Gastrocnemius medialis (tissue), 4 donors: ENCODE data around the gene PANK4. TPM values are rescaled to one million over a fixed set of nuclear protein-coding genes. Genes with fewer than 3 reads are reported as not detected.

Experiments
- ATAC-seq, 2 donors: fragments of 150-250 bp; one replicate each; pipeline ENCODE4 v1.9.1; 2016
- DNase-seq, 2 donors: peaks; one replicate each; pipeline ENCODE4 v3.0.0-alpha.2; 2019
- H3K27ac ChIP-seq, 4 donors: fragments of 200-600 bp; sonication (generic); 1 replicate in 1 of 4; 2 replicates in 3 of 4; pipeline ENCODE4 v1.5.1; 2016 to 2018; ENCODE audit warnings: mild to moderate bottlenecking in 2 of 4, moderate library complexity in 1 of 4
- H3K27me3 ChIP-seq, 3 donors: fragments of 200-600 bp; sonication (generic) in 2 of 3; 1 replicate in 1 of 3; 2 replicates in 2 of 3; pipeline versions ENCODE4 v1.5.1 to v1.6.0; 2016 to 2019; ENCODE audit warnings: mild to moderate bottlenecking in 1 of 3, moderate library complexity in 1 of 3
- H3K36me3 ChIP-seq, 2 donors: fragments of 200-600 bp; sonication (generic) in 1 of 2; one replicate each; pipeline ENCODE4 v1.5.1; 2017 to 2018
- H3K4me1 ChIP-seq, 2 donors: fragments of 200-600 bp; sonication (generic) in 1 of 2; one replicate each; pipeline ENCODE4 v1.5.1; 2016 to 2017; ENCODE audit warnings: mild to moderate bottlenecking in 2 of 2
- H3K4me3 ChIP-seq, 4 donors: fragments of 200-600 bp; sonication (generic) in 3 of 4; 1 replicate in 1 of 4; 2 replicates in 3 of 4; pipeline ENCODE4 v1.5.1; 2016 to 2019; ENCODE audit warnings: mild to moderate bottlenecking in 2 of 4
- H3K9me3 ChIP-seq, 3 donors: fragments of 200-600 bp; sonication (generic) in 2 of 3; 1 replicate in 1 of 3; 2 replicates in 2 of 3; pipeline ENCODE4 v1.5.1; 2016 to 2019
- CTCF ChIP-seq, 5 experiments: fragments of 450-650 bp in 3 of 5; fragments of 200-600 bp in 2 of 5; sonication (generic) in 2 of 5; IDR thresholded peaks in 4 of 5; conservative IDR thresholded peaks in 1 of 5; 1 replicate in 4 of 5; 2 replicates in 1 of 5; pipeline ENCODE4 v1.5.1; 2016 to 2019; ENCODE audit warnings: antibody characterized with exemption in 5 of 5, mild to moderate bottlenecking in 3 of 5, moderate library complexity in 3 of 5
- POLR2A ChIP-seq, 2 donors: fragments of 450-650 bp; IDR thresholded peaks; one replicate each; pipeline ENCODE4 v1.6.1; 2017; ENCODE audit warnings: antibody characterized with exemption in 2 of 2, mild to moderate bottlenecking in 2 of 2, moderate library complexity in 2 of 2
- in situ Hi-C, 4 donors: fragments of 200-750 bp; cut with MboI; loops; one replicate each; pipeline versions ENCODE4 v1.15.0 to v1.8.0; 2017; ENCODE audit warnings: low sequenced_read_pairs in 4 of 4
- intact Hi-C: fragments of 100-400 bp; cut with DNase I; formaldehyde crosslinking; loops from one replicate; pipeline ENCODE4 v1.15.1; 2023; ENCODE audit warnings: low total_unique reads
- total RNA-seq, 4 donors: library from RNA; depleted of rRNA; stranded (reverse); fragments of >200 nt; gene quantifications; one replicate each; pipeline versions ENCODE4 v1.1.0 to v1.2.3, GENCODE V29; 2016

PANK4 gene
- total RNA-seq, 4 donors from 2014 or later, result 27.5 to 54.2 (median 38.5) TPM

GRCh38 chr1:2513939-2514652 is 12.3 kb downstream of the PANK4 start:
- no peak for DNase-seq
- H3K36me3 ChIP-seq, result peaks cover 0 to 99% of the 10 kb centered on the region in 2 donors
- in situ Hi-C loops (no loop called here), intact Hi-C loops (no loop called here)
- H3K4me3 ChIP-seq, result no peak overlapping the region
- no peak for ATAC-seq
- no peaks in the 10 kb centered on the region for H3K4me1 ChIP-seq
- no peaks in the 10 kb centered on the region for H3K9me3 ChIP-seq
- no peak overlapping the region for H3K27ac ChIP-seq
- no peaks in the 10 kb centered on the region for H3K27me3 ChIP-seq
- TF ChIP-seq CTCF (IDR thresholded peaks at IDR 0.05 in 4 of 5, conservative IDR thresholded peaks at IDR 0.05 in 1 of 5) (no peak), POLR2A (IDR thresholded peaks at IDR 0.05) (no peak)

- H3K9me3 ChIP-seq, result no peaks in the 10 kb centered on the region
- H3K27me3 ChIP-seq, result no peaks in the 10 kb centered on the region
- H3K27ac ChIP-seq, result no peak overlapping the region
- in situ Hi-C loops (no loop called here), intact Hi-C loops (no loop called here)
- DNase-seq, result no peak
- TF ChIP-seq CTCF (IDR thresholded peaks at IDR 0.05 in 4 of 5, conservative IDR thresholded peaks at IDR 0.05 in 1 of 5) (no peak), POLR2A (IDR thresholded peaks at IDR 0.05) (no peak)
- no peaks in the 10 kb centered on the region for H3K4me1 ChIP-seq
- H3K36me3 ChIP-seq, result peaks cover 0 to 99% of the 10 kb centered on the region in 2 donors
- no peak for ATAC-seq
- H3K4me3 ChIP-seq, result no peak overlapping the region
These were observed 13.5 kb downstream of the PANK4 start for GRCh38 chr1:2512862-2513421.

- ATAC-seq (no peak), DNase-seq (no peak)
- TF ChIP-seq CTCF (IDR thresholded peaks at IDR 0.05 in 4 of 5, conservative IDR thresholded peaks at IDR 0.05 in 1 of 5) (no peak), POLR2A (IDR thresholded peaks at IDR 0.05) (no peak)
- no peaks in the 10 kb centered on the region for H3K4me1 ChIP-seq
- H3K9me3 ChIP-seq, result no peaks in the 10 kb centered on the region
- no peak overlapping the region for H3K27ac ChIP-seq
- H3K27me3 ChIP-seq, result no peaks in the 10 kb centered on the region
- in situ Hi-C loops (no loop called here), intact Hi-C loops (no loop called here)
- no peak overlapping the region for H3K4me3 ChIP-seq
- peaks cover 0 to 79% of the 10 kb centered on the region in 2 donors for H3K36me3 ChIP-seq
These were observed 15.8 kb downstream of the PANK4 start for GRCh38 chr1:2510366-2511155.

GRCh38 chr1:2509589-2509988 is 16.8 kb downstream of the PANK4 start:
- Histone ChIP-seq H3K27me3 (peaks cover 3 to 4% (median 3%) of the 10 kb centered on the region in 3 donors), H3K4me3 (no peak overlapping the region), H3K4me1 (peaks cover 2 to 4% of the 10 kb centered on the region in 2 donors), H3K27ac (no peak overlapping the region), H3K9me3 (no peaks in the 10 kb centered on the region), H3K36me3 (peaks cover 0 to 69% of the 10 kb centered on the region in 2 donors)
- in situ Hi-C loops (no loop called here), intact Hi-C loops (no loop called here)
- TF ChIP-seq CTCF (IDR thresholded peaks at IDR 0.05 in 4 of 5, conservative IDR thresholded peaks at IDR 0.05 in 1 of 5), result no peak
- no peak for TF ChIP-seq POLR2A (IDR thresholded peaks at IDR 0.05)
- no peak for ATAC-seq
- DNase-seq, result no peak
